ENCODE data around the gene EIPR1. TPM values are rescaled to one million over a fixed set of nuclear protein-coding genes. Genes with fewer than 3 reads are reported as not detected.

Gene EIPR1
- total and polyA plus RNA-seq, 2 of the 13 experiments (the other 11 are each of a cell fraction or from before 2014, with no cell fraction given), result 70.0 to 96.3 TPM

- TF ChIP-seq RERE (CRISPR knock-in tag; IDR thresholded peaks at IDR 0.05; ENCODE audit: low read depth) (peak; percentile 27; the same call in 1 of the 2 replicates), SAP130 (CRISPR knock-in tag; IDR thresholded peaks at IDR 0.05; ENCODE audit: low read depth) (peak; percentile 93), ZBTB38 (CRISPR knock-in tag; IDR thresholded peaks at IDR 0.05) (peak; percentile 82; the same call in 1 of the 2 replicates), ZNF282 (IDR thresholded peaks at IDR 0.05; ENCODE audit: partially characterized antibody) (no peak), RAD51 (IDR thresholded peaks at IDR 0.05; ENCODE audit: borderline replicate concordance) (no peak), RXRA (CRISPR knock-in tag; IDR thresholded peaks at IDR 0.05) (peak; percentile 100), MIER2 (CRISPR knock-in tag; IDR thresholded peaks at IDR 0.05) (peak; percentile 55; the same call in 1 of the 2 replicates), ZNF678 (CRISPR knock-in tag; IDR thresholded peaks at IDR 0.05) (peak; percentile 95), ZNF788 (CRISPR knock-in tag; IDR thresholded peaks at IDR 0.05; ENCODE audit: borderline replicate concordance) (peak; percentile 94; the same call in 1 of the 2 replicates), SMARCC2 (IDR thresholded peaks at IDR 0.05) (0 out of 2 replicates have a peak, but pooled peaks have one; percentile 76), ZNF710 (CRISPR knock-in tag; IDR thresholded peaks at IDR 0.05; ENCODE audit: borderline replicate concordance) (peak; percentile 93), ZNF674 (CRISPR knock-in tag; IDR thresholded peaks at IDR 0.05; ENCODE audit: low read depth) (no peak; the same call in 1 of the 2 replicates), ZNF713 (CRISPR knock-in tag; IDR thresholded peaks at IDR 0.05) (no peak), SOX5 (CRISPR knock-in tag; IDR thresholded peaks at IDR 0.05; ENCODE audit: borderline replicate concordance) (peak; percentile 68; the same call in 1 of the 2 replicates), ZNF770 (CRISPR knock-in tag; IDR thresholded peaks at IDR 0.05) (peak; percentile 61), CSRNP2 (CRISPR knock-in tag; conservative IDR thresholded peaks at IDR 0.05; ENCODE audit: low read depth) (no peak), ZNF740 (CRISPR knock-in tag; IDR thresholded peaks at IDR 0.05) (peak; percentile 27; the same call in 1 of the 2 replicates)
Measured at GRCh38 chr2:3379647-3380534, 2.3 kb upstream of the EIPR1 start, which contains the start of gene TRAPPC12 (continued).

Measured in HepG2 (cell line).